Activated CD4-positive, alpha-beta memory T cell treated with anti-CD3 and anti-CD28 coated beads, Interleukin-2, amount 10 ng/mL, durations not matched to agents 7 days and 5 days (primary cell): ENCODE results near the gene TMC1. TPM values are rescaled to one million over a fixed set of nuclear protein-coding genes. Genes with fewer than 3 reads are reported as not detected.

ENCODE experiments used
- CTCF ChIA-PET: fragments of 350-600 bp; sonication (Branson Sonifier 250); formaldehyde crosslinking; loops from one replicate; lab custom pipeline; 2021; ENCODE audit warnings: antibody characterized with exemption, inconsistent platforms; lab: Charles Lee
- POLR2A ChIA-PET: fragments of 350-600 bp; sonication (Branson Sonifier 250); formaldehyde crosslinking; loops from one replicate; lab custom pipeline; 2021; ENCODE audit warnings: antibody characterized with exemption; lab: Charles Lee
- DNase-seq: peaks from one replicate; pipeline ENCODE4 v3.0.0-alpha.2; 2020
- H3K27ac Mint-ChIP-seq: one replicate; pipeline ENCODE4 v1.8.0; 2021; ENCODE audit warnings: mild to moderate bottlenecking, mixed read lengths
- H3K27me3 Mint-ChIP-seq: one replicate; pipeline ENCODE4 v1.8.0; 2021; ENCODE audit warnings: mixed read lengths
- H3K36me3 Mint-ChIP-seq: one replicate; pipeline ENCODE4 v1.8.0; 2021; ENCODE audit warnings: low read depth, mixed read lengths
- H3K4me1 Mint-ChIP-seq: one replicate; pipeline ENCODE4 v1.8.0; 2021; ENCODE audit warnings: mixed read lengths
- H3K4me3 Mint-ChIP-seq: one replicate; pipeline ENCODE4 v1.8.0; 2021; ENCODE audit warnings: mild to moderate bottlenecking, mixed read lengths
- H3K9me3 Mint-ChIP-seq: one replicate; pipeline ENCODE4 v1.8.0; 2021; ENCODE audit warnings: mixed read lengths
- total RNA-seq, 2 experiments: library from RNA; stranded (reverse); gene quantifications; one replicate each; pipeline ENCODE4 v1.2.3, GENCODE V29; 2021

TMC1 gene
- total RNA-seq, 2 experiments from 2014 or later: 0.28 TPM; not detected in 1

DNA sequence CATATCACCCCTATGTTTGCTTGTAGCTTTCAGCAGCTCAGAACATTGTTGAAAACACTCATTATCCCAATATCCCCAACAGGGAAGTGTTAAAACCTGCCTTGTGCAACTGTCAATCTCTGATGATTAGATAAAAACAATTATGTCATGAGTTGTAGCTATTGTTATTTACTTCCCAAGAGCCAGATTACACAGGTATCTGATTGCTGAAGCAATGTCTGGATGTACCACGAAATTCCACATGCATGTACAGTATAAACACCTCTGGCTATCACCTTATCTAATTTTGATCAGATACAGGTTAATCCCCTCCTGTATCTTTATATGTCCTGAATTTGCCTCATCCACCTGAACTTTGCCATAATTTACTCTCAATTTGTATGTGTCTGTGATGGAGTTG, 38.7 kb downstream of the TMC1 start:
- no peak overlapping the region for H3K4me3 Mint-ChIP-seq
- DNase-seq: no peak
- POLR2A ChIA-PET: no interaction called here
- H3K27me3 Mint-ChIP-seq: peaks cover 3% of the 10 kb centered on the region
- CTCF ChIA-PET: no interaction called here
- H3K9me3 Mint-ChIP-seq: no peaks in the 10 kb centered on the region
- no peaks in the 10 kb centered on the region for H3K36me3 Mint-ChIP-seq
- peaks cover 18% of the 10 kb centered on the region for H3K4me1 Mint-ChIP-seq
- H3K27ac Mint-ChIP-seq: no peak overlapping the region

DNA sequence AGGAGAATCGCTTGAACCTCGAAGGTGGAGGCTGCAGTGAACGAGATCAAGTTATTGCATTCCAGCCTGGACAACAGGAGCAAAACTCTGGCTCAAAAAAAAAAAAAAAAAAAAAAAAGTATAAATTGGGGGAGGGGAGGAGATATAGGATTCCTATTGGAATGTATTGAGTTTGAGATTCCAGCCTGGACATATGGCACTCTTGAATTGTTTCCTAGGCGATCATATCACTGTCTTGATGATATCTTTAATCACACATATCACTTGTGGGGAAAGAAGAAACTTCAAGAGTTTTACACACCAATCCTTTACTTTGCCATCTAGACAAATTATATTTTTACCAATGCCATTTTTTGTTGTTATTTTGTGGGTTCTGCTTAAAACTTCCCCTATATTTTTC, 42.4 kb downstream of the TMC1 start:
- H3K27me3 Mint-ChIP-seq: peaks cover 3% of the 10 kb centered on the region
- CTCF ChIA-PET: interaction anchor here (0.7 kb wide), 1 partner anchor 888 kb away, joined by 5 read pairs; no protein-coding TSS in a partner anchor
- H3K36me3 Mint-ChIP-seq: no peaks in the 10 kb centered on the region
- POLR2A ChIA-PET: no interaction called here
- no peak overlapping the region for H3K4me3 Mint-ChIP-seq
- H3K27ac Mint-ChIP-seq: no peak overlapping the region
- no peaks in the 10 kb centered on the region for H3K4me1 Mint-ChIP-seq
- DNase-seq: no peak
- no peaks in the 10 kb centered on the region for H3K9me3 Mint-ChIP-seq

DNA sequence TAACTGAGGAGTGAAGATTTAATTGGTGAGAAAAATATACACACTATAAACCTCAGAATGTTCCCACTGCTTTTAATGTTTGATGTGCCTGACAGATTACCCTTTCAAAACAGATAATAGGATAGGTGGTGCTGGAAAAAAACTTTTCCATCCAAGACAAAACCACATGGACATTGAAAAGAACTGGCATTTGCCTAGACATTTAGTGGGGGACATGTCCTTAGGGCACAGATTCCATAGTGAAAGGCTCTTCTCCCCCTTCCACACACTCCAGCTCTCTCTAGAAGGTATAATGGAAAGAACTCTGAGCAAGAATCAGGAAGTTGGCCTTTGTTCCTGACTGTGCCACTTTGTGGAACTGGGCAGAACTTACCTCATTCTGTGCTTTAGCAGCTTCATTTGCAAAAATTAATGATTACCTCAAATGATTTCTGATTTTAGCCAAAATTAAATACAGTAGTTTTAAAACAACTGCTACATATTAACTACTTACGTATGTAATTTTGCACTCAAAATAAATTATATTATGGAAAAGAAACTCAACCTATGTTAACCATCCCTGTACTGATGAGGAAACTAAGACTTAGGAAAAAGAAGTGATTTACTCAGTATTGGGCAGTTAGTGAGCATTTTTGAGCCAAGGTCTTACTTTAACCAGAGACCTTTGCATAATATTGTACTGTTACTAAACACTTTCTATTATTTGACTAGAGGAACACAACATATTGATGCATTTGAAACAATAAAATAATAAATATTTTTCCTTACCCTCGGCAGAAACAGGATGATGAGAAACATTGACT, 43.3 kb downstream of the TMC1 start:
- CTCF ChIA-PET: no interaction called here
- Mint-ChIP-seq H3K27ac (no peak overlapping the region), H3K4me1 (no peaks in the 10 kb centered on the region), H3K9me3 (no peaks in the 10 kb centered on the region), H3K4me3 (no peak overlapping the region), H3K27me3 (peaks cover 6% of the 10 kb centered on the region), H3K36me3 (no peaks in the 10 kb centered on the region)
- POLR2A ChIA-PET: no interaction called here
- DNase-seq: no peak

DNA sequence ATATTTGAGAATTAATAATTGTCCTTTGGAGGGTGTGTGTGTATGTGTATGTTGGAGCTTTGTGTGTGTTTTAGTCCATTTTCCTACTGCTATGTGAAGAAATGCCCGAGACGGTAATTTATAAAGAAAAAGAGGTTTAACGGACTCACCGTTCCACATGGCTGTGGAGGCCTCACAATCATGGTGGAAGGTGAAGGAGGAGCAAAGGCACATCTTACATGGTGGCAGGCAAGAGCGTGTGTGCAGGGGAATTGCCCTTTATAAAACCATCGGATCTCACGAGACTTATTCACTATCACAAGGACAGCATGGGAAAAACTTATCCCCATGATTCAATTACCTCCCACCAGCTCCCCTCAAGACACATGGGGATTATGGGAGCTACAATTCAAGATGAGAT, 44.1 kb downstream of the TMC1 start:
- Mint-ChIP-seq H3K4me3 (no peak overlapping the region), H3K27me3 (peaks cover 7% of the 10 kb centered on the region), H3K4me1 (no peaks in the 10 kb centered on the region), H3K9me3 (no peaks in the 10 kb centered on the region), H3K36me3 (no peaks in the 10 kb centered on the region), H3K27ac (no peak overlapping the region)
- CTCF ChIA-PET: no interaction called here
- POLR2A ChIA-PET: no interaction called here
- DNase-seq: no peak

DNA sequence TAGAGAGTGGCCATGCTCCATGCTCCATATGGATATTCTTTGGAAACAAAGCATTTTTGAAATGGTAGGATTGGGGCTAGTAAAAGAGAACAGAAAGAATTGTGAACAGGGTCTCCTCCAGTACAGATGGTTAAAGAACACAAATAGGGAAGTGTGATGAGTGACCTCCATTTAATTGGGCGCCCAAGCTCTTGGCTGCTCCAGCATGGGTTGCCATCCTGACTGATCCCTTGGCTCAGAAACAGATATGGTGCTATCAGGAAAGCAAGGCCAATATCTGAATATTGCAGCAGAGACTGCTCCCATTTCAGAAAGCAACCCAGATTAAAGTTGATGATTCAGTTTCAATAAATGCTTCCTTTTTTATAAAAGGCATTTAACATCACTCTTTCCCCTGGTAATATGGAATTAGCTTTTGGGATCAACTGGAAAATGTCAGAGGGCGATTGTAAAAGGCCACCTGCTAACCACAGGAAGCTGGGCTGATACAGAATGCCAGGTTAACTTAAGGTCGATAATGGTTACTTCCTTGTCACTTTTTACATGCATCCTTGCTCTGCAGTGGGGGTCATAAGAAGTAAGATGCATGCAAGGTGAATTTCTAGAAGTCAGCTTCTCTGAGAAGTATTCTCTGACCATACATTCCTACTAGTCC, 52.9 kb downstream of the TMC1 start:
- Mint-ChIP-seq H3K27ac (no peak overlapping the region), H3K9me3 (no peaks in the 10 kb centered on the region), H3K4me3 (no peak overlapping the region), H3K4me1 (peaks cover 11% of the 10 kb centered on the region), H3K27me3 (peaks cover 4% of the 10 kb centered on the region), H3K36me3 (no peaks in the 10 kb centered on the region)
- ChIA-PET CTCF (interaction anchor here (0.6 kb wide), 1 partner anchor 13 kb away, joined by 4 read pairs; no protein-coding TSS in a partner anchor), POLR2A (no interaction called here)
- no peak for DNase-seq

DNA sequence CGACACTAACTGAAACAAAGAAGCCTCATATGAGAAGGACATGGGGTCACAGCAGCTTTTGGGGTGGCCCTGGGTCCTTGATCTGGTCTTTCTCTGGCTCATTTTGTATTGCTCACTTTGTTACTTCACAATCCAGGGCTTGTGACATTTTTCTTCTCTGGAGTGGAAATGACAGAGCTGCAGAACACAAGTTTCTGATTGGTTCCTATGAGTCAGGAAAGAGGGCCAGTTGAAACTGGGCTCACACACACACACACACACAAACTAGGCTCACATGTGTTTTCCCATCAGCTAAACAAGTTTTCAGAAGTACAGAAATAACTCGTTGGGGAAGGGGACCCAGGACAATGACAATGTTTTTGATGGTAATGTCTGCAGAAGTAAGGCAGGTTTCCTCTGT, 54.3 kb downstream of the TMC1 start:
- no peak overlapping the region for H3K27ac Mint-ChIP-seq
- H3K9me3 Mint-ChIP-seq: no peaks in the 10 kb centered on the region
- DNase-seq: no peak
- ChIA-PET POLR2A (no interaction called here), CTCF (interaction anchor here (0.7 to 1.8 kb wide), 3 partner anchors 14 to 1380 kb away, joined by 3 to 4 read pairs (median 3); no protein-coding TSS in a partner anchor)
- H3K27me3 Mint-ChIP-seq: no peaks in the 10 kb centered on the region
- no peaks in the 10 kb centered on the region for H3K36me3 Mint-ChIP-seq
- no peak overlapping the region for H3K4me3 Mint-ChIP-seq
- H3K4me1 Mint-ChIP-seq: peaks cover 19% of the 10 kb centered on the region

DNA sequence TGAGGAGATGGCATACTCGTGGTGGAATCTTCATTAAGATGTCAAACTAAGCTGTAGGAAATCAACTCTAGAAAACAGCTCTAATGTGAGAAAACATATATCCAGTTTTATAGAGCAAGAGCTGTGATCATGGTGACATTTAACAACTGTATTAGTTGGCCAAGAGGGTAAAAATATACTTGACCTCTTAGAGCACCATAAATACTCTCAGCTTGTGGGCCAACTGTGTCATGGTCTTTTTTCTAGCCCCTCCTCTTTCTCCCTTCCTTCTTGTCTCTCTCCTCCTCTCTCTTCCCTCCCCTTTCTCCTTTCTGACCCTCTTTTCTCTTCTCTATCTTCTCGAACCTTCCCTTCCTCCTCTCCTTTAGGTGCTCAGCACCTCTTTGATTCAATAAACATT, 54.7 kb downstream of the TMC1 start:
- no peaks in the 10 kb centered on the region for H3K9me3 Mint-ChIP-seq
- no peaks in the 10 kb centered on the region for H3K36me3 Mint-ChIP-seq
- ChIA-PET CTCF (interaction anchor here (0.7 to 1.8 kb wide), 3 partner anchors 14 to 1380 kb away, joined by 3 to 4 read pairs (median 3); no protein-coding TSS in a partner anchor), POLR2A (interaction anchor here (0.6 kb wide), 1 partner anchor 932 kb away, joined by 3 read pairs; no protein-coding TSS in a partner anchor)
- DNase-seq: no peak
- no peaks in the 10 kb centered on the region for H3K27me3 Mint-ChIP-seq
- peaks cover 22% of the 10 kb centered on the region for H3K4me1 Mint-ChIP-seq
- no peak overlapping the region for H3K4me3 Mint-ChIP-seq
- no peak overlapping the region for H3K27ac Mint-ChIP-seq

DNA sequence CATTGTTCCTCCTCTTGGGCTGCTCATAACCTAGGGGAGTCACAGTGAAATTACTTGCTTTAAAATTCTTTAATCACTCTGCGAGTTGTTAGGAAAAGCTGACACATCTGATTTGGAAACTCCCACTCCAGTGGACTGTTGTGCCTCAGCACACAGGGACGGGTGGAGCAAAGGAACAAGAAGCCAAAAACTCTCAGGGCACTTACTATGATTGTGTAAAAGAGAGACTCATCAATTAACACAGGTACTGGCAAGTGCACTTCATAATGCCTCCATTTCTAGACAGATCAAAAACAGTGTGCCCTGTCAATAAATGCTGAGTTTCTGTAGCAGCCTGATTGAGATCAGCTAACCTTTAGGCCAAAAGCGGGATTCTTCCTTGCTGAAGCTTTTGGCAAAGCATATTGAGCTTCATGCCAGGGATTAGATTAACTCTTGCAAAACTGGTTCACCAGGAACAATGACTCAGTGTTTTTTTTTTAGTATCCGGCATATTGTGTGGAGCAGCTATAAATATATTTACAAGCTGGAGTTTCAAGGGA, 55.9 kb downstream of the TMC1 start:
- Mint-ChIP-seq H3K27ac (no peak overlapping the region), H3K27me3 (no peaks in the 10 kb centered on the region), H3K4me1 (peaks cover 34% of the 10 kb centered on the region), H3K36me3 (peaks cover under 1% of the 10 kb centered on the region), H3K4me3 (no peak overlapping the region), H3K9me3 (no peaks in the 10 kb centered on the region)
- CTCF ChIA-PET: interaction anchor here (1.8 kb wide), 1 partner anchor 13 kb away, joined by 4 read pairs; no protein-coding TSS in a partner anchor
- POLR2A ChIA-PET: interaction anchor here (0.9 kb wide), 1 partner anchor 212 kb away, joined by 3 read pairs; no protein-coding TSS in a partner anchor
- DNase-seq: no peak

DNA sequence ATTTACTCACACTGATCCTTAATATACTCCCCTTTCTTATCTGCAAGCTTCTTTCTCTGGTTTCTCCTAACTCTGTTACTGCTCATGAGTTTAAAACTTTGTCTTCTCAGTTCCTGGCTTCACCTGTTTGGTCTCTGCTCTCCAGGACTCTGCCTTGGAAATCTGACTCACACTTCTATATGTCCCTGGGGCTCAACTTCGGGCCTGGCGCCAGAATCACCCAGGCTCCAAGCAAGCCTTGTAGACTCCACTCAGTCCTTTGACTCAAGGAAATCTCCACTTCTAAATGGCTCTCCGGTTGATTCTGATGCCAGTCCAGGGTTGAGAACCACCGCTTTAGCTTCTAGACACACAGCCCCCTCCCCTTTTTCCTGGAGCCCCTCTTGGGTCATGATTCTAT, 57.8 kb downstream of the TMC1 start:
- CTCF ChIA-PET: no interaction called here
- no peak overlapping the region for H3K27ac Mint-ChIP-seq
- H3K4me3 Mint-ChIP-seq: no peak overlapping the region

DNA sequence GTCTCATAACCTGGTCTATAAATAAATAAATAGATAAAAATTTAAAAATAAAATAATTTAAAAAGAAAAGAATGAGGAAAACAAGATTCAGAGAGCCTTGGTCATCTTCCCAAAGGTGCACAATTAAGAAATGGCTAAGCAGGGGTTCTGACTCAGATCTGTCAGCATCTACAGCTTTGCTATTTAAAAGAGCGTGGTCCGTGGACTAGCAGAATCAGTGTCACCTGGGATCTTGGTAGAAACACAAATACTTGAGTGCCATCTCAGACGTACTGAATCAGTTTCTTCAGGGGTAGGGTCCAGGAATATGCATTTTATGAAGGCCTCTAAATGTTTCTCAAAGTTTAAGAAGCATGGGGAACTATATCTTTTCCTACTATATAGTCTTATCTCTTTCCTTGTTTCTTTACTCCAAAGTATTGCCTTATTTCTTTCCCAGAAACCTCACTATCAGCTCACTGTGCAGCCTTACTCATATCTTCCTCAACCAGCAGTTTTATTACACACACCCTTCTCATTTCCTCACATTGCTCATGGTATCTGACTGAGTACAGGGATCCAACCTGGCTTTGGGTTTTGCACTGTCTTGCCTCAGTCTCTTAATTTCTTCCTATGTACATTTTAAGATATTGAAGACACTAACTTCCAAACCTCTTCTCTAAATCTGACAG, 58.6 kb downstream of the TMC1 start:
- POLR2A ChIA-PET: no interaction called here
- Mint-ChIP-seq H3K36me3 (peaks cover 13% of the 10 kb centered on the region), H3K27me3 (no peaks in the 10 kb centered on the region), H3K4me3 (no peak overlapping the region), H3K9me3 (peaks cover 5% of the 10 kb centered on the region), H3K27ac (peak overlapping the region; percentile 6), H3K4me1 (peaks cover 38% of the 10 kb centered on the region)
- CTCF ChIA-PET: interaction anchor here (1.1 kb wide), 1 partner anchor 299 kb away, joined by 3 read pairs; no protein-coding TSS in a partner anchor
- DNase-seq: no peak

More for the DNA sequence above, 57.8 kb downstream of the TMC1 start:
- DNase-seq: no peak
- H3K4me1 Mint-ChIP-seq: peaks cover 44% of the 10 kb centered on the region
- H3K27me3 Mint-ChIP-seq: no peaks in the 10 kb centered on the region
- peaks cover 11% of the 10 kb centered on the region for H3K36me3 Mint-ChIP-seq
- POLR2A ChIA-PET: no interaction called here
- peaks cover 5% of the 10 kb centered on the region for H3K9me3 Mint-ChIP-seq

DNA sequence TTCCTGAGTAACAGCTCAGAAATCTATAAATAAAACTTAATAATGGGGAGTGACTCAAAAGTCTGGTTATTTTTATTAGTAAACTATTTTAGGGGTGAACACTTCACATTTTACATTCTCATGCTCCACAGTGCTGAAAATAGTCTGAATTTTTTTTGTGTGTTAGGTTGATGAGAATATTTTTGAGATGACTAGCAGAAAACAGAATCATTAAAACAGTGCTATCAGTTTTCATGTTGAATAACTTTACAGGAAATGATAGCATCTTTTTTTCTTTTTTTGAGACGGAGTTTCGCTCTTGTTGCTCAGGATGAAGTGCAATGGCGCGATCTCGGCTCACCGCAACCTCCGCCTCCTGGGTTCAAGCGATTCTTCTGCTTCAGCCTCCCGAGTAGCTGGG, 60.3 kb downstream of the TMC1 start:
- peaks cover 54% of the 10 kb centered on the region for H3K4me1 Mint-ChIP-seq
- no peak overlapping the region for H3K4me3 Mint-ChIP-seq
- peaks cover 8% of the 10 kb centered on the region for H3K9me3 Mint-ChIP-seq
- ChIA-PET CTCF (interaction anchor here (2.5 kb wide), 1 partner anchor 10 kb away, joined by 5 read pairs; no protein-coding TSS in a partner anchor), POLR2A (interaction anchor here (1.6 kb wide), 1 partner anchor 216 kb away, joined by 5 read pairs; the partner anchor contains the start of gene ZFAND5)
- peak; percentile 26 for DNase-seq
- no peaks in the 10 kb centered on the region for H3K27me3 Mint-ChIP-seq
- H3K27ac Mint-ChIP-seq: peak overlapping the region; percentile 48
- H3K36me3 Mint-ChIP-seq: peaks cover 13% of the 10 kb centered on the region

DNA sequence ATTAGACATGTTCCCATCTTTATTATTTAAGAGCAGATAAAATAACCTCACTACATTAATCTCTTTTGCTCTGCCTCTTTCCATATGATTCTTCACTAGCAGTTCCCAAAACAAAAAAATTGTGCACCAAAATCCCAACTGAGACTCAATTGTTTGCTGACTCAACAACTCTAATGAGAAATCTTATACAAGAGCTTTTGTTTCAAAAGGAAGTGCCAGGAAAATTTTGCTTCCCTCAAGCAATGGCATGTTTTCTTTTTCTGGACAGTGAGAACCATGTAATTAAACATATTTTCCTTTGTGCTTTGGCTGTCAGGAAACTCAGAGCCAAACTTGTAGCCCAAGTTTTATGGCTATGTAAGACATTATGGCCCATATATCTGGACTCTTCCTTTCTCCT, 62.0 kb downstream of the TMC1 start:
- no peak for DNase-seq
- ChIA-PET CTCF (interaction anchor here (2.1 kb wide), 1 partner anchor 303 kb away, joined by 5 read pairs; no protein-coding TSS in a partner anchor), POLR2A (no interaction called here)
- Mint-ChIP-seq H3K27me3 (no peaks in the 10 kb centered on the region), H3K27ac (no peak overlapping the region), H3K36me3 (peaks cover 13% of the 10 kb centered on the region), H3K9me3 (peaks cover 8% of the 10 kb centered on the region), H3K4me3 (no peak overlapping the region), H3K4me1 (peaks cover 61% of the 10 kb centered on the region)
